Neutrophil (primary cell): ENCODE data around the gene TMEM135.

Source experiments
- H3K27ac ChIP-seq: fragments of 200-600 bp; sonication (generic); 2 replicates; pipeline ENCODE4 v1.5.1; 2016; ENCODE audit warnings: mild to moderate bottlenecking, moderate library complexity
- H3K27me3 ChIP-seq: fragments of 200-600 bp; sonication (generic); 2 replicates; pipeline ENCODE4 v1.6.0; 2016; ENCODE audit warnings: mild to moderate bottlenecking
- H3K36me3 ChIP-seq: fragments of 200-600 bp; sonication (generic); 2 replicates; pipeline ENCODE4 v1.5.1; 2017
- H3K4me1 ChIP-seq, 2 experiments: fragments of 200-600 bp in 1 of 2; sonication (generic) in 1 of 2; 1 replicate in 1 of 2; 2 replicates in 1 of 2; pipeline versions ENCODE4 v1.5.1 to v1.6.1; 2013 to 2016; ENCODE audit warnings: low read depth in 1 of 2, low read length in 1 of 2, mild to moderate bottlenecking in 1 of 2, moderate library complexity in 1 of 2; ENCODE audit not compliant: control insufficient read depth in 1 of 2, insufficient read depth in 1 of 2
- H3K4me3 ChIP-seq, 2 experiments: fragments of 200-600 bp in 1 of 2; sonication (generic) in 1 of 2; 1 replicate in 1 of 2; 2 replicates in 1 of 2; pipeline ENCODE4 v1.5.1; 2013 to 2016; ENCODE audit warnings: low read depth in 1 of 2, low read length in 1 of 2, mild to moderate bottlenecking in 1 of 2, moderate library complexity in 1 of 2
- H3K9me3 ChIP-seq: fragments of 200-600 bp; sonication (generic); 2 replicates; pipeline ENCODE4 v1.5.1; 2016
- TF ChIP-seq, protein P1 (sequence below): fragments of 200-600 bp; sonication (generic); IDR thresholded peaks from 2 replicates; pipeline ENCODE4 v1.5.1; 2016; ENCODE audit warnings: antibody characterized with exemption

Gene TMEM135

DNA sequence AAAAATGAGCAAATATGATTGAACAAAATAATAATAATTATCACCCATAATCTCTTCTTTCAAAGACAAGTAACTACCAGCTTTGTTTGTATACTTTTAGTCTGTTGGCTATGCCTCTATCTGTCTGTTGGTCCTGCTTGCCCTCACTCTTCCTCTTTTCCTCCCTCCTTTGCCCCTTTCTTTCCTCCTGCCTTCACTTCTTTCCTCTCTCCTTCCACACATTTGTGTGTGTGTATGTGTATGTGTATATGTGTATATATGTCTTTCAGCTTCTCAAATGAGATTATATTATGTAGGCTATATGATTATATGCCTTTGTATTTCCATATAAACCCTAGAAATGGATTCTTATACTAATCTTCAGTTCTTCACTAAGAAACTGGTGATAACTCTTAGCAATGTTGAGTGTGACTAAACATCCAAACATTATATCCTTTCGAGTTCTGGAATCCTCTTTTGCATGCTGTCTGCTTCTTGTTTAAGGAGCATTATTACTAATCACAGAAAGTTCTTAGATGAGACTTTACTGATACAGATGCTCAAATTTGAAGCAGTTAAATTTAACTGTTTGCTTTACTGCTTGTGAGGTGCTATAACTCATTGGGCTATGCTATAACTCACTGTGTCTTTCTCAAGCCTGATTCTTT is 219.1 kb downstream of the TMEM135 start:
- no peak overlapping the region for H3K27ac ChIP-seq
- no peaks in the 10 kb centered on the region for H3K36me3 ChIP-seq
- no peaks in the 10 kb centered on the region for H3K27me3 ChIP-seq
- H3K9me3 ChIP-seq = no peaks in the 10 kb centered on the region
- TF ChIP-seq, protein P1, sequence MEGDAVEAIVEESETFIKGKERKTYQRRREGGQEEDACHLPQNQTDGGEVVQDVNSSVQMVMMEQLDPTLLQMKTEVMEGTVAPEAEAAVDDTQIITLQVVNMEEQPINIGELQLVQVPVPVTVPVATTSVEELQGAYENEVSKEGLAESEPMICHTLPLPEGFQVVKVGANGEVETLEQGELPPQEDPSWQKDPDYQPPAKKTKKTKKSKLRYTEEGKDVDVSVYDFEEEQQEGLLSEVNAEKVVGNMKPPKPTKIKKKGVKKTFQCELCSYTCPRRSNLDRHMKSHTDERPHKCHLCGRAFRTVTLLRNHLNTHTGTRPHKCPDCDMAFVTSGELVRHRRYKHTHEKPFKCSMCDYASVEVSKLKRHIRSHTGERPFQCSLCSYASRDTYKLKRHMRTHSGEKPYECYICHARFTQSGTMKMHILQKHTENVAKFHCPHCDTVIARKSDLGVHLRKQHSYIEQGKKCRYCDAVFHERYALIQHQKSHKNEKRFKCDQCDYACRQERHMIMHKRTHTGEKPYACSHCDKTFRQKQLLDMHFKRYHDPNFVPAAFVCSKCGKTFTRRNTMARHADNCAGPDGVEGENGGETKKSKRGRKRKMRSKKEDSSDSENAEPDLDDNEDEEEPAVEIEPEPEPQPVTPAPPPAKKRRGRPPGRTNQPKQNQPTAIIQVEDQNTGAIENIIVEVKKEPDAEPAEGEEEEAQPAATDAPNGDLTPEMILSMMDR = no peak
- H3K4me1 ChIP-seq = no peaks in the 10 kb centered on the region
- H3K4me3 ChIP-seq = no peak overlapping the region

DNA sequence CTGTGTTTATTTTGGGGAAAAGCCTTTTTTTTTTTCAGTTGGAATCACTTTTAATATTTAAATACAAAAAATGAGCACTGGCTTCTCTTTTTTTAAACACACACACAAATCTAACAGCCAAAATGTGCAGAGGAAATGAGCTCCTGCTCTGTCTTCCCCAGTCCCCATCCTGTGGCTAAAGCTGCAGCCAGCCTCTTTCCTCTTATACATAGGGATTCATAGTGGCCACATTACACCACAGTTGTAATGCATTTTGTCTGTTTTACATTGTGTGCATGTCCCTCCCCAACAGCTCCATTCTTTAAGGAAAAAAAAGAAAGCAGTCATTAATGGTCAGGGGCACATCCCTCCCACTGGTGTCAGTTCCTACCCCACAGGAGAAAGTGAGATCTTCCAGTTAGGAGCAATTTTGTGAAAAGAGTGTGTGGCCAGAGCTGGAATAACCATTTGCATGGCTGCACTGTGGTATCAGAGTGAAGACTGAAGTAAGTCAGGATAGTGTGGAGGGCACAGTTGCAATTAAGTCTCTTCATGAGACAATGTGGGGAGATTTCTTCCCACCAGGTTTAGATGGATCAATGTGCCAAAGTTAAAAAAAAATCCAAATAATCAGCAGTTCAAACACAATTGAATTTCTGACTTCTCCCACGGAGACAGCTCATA is 220.6 kb downstream of the TMEM135 start:
- TF ChIP-seq, protein P1 = no peak
- no peaks in the 10 kb centered on the region for H3K9me3 ChIP-seq
- H3K27ac ChIP-seq = no peak overlapping the region
- H3K4me3 ChIP-seq = no peak overlapping the region
- H3K27me3 ChIP-seq = no peaks in the 10 kb centered on the region
- no peaks in the 10 kb centered on the region for H3K36me3 ChIP-seq
- H3K4me1 ChIP-seq = no peaks in the 10 kb centered on the region

DNA sequence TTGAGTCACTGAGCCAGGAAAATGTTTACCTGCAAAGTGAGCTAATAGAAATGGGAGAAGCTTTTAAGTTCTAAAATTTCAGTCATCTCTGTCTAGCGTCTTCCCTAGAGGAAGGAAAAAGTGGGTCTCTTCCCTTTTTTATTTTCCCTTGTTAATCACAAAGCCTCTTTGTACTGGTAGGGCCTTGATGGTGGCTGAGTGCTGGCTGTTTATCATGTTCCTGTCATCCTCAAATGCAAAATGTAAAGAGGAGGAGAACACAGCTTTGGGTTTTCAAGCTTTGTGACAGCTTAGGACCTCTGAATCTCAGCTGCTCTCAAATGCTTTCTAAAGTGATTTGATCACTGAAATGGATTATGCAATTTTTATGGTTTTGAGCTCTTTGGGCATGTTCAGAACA is 222.0 kb downstream of the TMEM135 start:
- H3K36me3 ChIP-seq = no peaks in the 10 kb centered on the region
- H3K9me3 ChIP-seq = no peaks in the 10 kb centered on the region
- no peak overlapping the region for H3K27ac ChIP-seq
- H3K27me3 ChIP-seq = no peaks in the 10 kb centered on the region
- H3K4me1 ChIP-seq = no peaks in the 10 kb centered on the region
- H3K4me3 ChIP-seq = no peak overlapping the region
- TF ChIP-seq, protein P1 = no peak

DNA sequence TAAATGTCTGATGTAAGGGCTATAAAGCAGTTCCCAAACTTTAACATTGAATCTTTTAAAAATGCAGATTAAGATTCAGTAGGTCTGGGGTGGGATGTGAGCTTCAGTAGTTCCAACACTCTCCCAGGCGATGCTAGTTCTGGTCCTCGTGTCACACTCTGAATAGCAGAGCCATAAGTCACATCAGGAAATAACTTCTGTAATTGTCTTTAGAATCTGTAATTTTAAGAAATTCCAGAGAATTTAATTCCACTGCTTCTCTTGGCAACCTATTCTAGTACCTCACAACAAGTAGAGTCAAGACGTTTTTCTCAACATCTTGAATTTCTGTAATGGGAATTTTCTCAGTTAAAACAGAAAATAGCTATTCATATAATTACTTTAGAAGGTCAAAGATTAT is 223.1 kb downstream of the TMEM135 start:
- no peak overlapping the region for H3K27ac ChIP-seq
- H3K4me3 ChIP-seq = no peak overlapping the region
- H3K27me3 ChIP-seq = no peaks in the 10 kb centered on the region
- TF ChIP-seq, protein P1 = no peak
- no peaks in the 10 kb centered on the region for H3K36me3 ChIP-seq
- H3K4me1 ChIP-seq = no peaks in the 10 kb centered on the region
- H3K9me3 ChIP-seq = no peaks in the 10 kb centered on the region

DNA sequence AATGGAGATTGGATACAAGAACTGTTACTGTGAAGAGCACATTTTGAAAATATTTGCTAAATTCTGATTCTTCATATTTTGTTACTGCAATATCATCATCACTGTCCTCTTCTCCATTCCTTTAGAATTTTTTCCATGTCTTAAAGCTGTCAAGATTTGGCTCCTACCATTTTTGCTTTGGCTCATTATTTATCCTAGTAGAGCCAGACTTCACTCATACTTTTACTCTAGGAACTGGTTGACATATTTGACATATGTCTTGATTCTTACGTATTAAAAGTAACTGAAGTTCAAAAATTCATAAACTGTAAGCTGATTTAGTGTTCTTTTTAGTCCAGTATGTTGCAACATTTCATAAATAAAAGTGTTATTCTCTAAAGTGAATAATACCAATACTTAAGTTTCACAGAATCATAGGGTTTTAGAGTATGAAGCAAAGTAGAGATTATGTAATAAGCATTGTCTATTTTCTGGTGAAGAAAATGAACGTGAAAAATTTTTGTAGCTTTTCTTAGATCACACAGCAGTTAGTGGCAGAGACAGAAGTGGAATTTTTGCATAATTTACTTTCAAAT is 225.6 kb downstream of the TMEM135 start:
- no peaks in the 10 kb centered on the region for H3K4me1 ChIP-seq
- TF ChIP-seq, protein P1 = no peak
- H3K27me3 ChIP-seq = no peaks in the 10 kb centered on the region
- H3K36me3 ChIP-seq = no peaks in the 10 kb centered on the region
- no peak overlapping the region for H3K4me3 ChIP-seq
- H3K27ac ChIP-seq = no peak overlapping the region
- no peaks in the 10 kb centered on the region for H3K9me3 ChIP-seq
